CD4-positive, alpha-beta T cell treated with Interleukin-21 for 1 hour (primary cell): Measurements from ENCODE around the gene BCAT1.
A peak's percentile ranks its signal among the peaks of the same experiment; 100 is the strongest.
"Not testable (repeated sequence)": the region's sequence is repeated elsewhere in the genome, so short reads cannot be mapped to it uniquely, and the experiment has no call there.

Source experiments
- DNase-seq: peaks from one replicate; pipeline ENCODE4 v3.0.0-alpha.2; 2020

BCAT1 gene

DNA sequence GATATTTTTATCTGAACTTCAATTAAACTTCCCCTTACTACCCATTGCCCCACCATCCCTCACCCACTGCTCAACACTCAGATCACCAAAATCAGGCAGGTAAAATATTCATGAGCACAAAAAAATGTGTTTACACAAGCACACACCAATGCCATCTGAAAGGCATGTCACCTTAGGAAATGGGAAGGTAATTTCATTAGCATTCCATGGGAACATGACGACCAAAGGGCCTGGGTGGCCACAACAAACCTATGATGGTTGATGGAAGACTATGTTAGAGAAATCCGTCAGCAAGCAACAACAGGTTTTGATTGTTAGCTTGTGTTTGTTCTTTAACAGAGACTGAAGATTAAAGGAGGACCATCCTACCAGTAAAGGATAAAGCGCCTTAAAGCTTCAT, 97.6 kb downstream of the BCAT1 start:
- no peak for DNase-seq

DNA sequence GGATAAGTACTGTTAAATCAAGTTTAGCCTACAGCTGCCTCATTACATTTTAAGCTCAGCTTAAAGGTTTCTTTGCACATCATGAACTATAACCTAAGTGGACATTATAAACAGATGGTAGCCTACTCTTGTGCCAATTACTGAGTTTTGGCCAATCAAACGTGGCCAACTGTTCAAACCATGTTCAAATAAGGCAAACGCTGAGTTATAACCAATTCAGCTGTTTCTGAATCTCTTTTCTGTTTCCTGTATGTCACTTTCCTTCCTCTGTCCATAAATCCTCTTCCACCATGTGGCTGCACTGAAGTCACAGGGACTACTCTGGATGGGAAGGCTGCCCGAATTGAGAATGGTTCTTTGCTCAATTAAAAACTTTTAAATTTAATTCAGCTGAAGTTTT, 98.4 kb downstream of the BCAT1 start:
- DNase-seq, result no peak

DNA sequence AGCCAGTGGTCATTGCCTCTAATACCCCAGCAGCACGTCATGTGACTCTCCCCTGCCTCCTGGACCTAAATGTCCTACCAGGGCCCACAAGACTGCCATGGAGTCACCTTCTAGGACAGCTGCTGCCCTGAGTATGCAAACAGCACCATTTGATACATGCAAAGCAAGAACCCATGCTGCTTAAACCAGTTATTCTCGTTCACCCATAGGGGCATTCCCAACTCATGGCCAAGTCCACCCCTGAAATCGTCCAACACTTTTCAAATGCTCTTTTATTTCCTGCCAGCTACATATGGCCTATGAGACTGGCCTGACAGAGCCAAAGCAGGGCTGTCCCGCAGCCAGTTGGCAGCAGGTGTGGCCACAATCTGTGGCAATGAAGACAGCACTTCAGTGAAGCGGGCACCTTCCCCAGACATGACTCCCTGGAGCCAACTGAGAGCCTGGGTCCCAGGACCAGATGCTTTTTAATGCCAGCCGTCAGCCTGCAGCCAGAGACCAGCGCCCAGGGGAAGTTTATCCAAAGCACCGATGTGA, 99.9 kb downstream of the BCAT1 start:
- no peak for DNase-seq

DNA sequence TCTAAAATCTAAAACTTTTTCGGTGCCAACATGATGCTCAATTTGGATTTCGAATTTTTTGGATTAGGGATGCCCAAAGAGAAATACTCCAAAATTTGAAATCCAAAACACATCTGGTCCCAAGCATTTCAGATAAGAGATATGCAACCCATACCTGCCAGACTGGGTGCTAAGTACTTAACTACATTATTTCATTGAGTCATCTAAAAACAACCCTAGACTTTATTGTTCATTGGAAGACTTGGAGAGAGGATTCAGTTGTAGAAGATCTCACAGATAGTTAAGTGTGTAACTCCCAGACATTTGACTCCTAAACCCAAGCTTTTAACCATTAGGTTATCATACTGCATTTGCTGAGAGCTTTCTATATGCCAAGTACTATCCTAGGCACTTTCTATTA, 102.2 kb downstream of the BCAT1 start:
- DNase-seq, result no peak

DNA sequence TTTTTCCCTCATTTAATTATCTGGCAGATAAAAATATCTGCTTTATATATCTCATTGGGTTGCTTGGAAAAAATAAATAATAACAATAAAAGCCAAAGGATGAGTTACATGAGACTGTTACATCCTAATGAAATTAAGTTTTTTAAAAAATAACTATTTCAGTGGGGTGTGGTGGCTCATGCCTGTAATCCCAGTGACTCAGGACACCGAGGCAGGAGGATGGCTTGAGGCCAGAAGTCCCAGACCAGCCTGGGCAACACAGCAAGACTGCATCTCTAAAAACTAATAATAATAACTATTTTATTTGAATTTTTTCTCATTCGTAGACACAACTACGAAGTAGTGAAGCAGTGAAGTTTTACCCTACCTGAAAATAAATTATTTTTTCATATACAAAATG, 103.3 kb downstream of the BCAT1 start:
- DNase-seq, result no peak

DNA sequence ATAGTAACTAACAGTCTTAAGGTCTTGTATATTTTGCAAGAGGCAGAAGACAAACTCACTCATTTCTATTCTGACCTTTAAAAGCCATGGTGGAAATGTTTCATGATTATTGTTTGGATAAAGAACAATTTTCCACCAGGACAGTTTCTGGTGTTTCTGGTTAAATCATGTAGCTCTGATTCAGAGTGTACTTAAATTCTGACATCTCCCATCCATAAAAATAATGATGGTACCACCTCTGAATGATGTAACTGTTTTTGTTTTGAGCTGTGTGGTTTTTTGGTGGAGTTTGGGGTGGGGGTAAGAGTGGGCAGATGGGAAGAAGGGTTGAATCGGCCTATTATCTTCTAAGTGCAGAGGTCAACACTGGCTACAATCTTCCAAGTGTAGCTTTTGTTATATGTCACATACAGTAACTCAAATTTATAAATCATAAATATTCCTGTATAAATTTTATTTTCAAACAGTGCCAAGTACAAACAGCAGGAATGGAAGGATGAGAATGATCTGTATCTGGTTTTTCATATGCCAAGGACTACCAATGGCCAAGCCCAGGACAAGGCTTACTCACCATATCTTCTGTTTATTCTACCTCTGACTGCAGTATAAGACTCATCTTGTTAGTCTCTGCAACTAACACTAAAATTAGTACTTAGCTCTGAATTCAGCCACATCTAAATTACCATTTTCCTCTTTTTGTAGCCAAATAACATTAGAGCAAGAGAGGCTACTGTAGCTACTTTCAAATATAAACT, 108.7 kb downstream of the BCAT1 start:
- DNase-seq, result no peak

DNA sequence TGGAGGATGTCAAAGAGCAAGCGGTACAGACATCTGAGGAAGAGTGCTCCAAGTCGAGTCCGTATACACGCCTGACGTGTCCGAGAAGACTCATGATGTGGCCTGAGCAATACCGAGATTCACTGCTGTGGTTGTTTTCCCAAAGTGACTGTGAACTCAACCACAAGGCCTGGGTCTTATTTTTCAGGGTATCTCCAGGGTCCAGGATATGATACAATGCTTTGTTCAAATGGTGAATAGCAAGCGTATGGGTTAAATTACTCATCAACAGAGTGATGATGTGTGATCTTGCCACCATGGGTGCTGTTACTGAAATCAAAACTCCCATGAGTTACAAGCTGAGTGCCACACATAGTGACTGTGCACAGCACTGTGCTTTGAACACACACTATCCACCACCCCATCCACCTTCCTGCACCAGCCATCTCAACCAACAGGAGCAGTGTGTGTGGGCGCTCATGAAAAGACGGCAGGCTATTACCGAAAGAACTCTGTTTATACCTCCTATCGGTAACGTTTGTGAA, 109.6 kb downstream of the BCAT1 start:
- DNase-seq, result peak; percentile 19

DNA sequence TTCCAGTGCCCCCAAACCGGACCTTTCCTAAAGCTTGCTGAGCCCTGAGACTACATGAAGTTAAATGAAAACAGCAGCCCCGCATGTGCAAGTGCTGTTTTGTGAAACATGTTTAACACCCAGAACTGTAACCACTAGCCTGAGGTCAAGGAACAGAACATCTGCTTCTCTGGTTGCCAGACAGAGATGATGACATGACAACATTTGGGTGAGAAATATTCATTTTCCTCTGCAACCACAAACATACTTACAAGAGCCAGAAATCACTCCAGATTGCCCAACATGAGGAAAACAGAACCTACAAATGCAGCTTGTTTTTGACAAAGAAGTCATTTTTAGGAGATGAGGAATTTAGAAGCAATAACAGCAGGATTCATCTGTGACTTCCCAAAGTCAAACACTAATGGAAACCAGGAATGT, 110.4 kb downstream of the BCAT1 start:
- peak; percentile 12 for DNase-seq

DNA sequence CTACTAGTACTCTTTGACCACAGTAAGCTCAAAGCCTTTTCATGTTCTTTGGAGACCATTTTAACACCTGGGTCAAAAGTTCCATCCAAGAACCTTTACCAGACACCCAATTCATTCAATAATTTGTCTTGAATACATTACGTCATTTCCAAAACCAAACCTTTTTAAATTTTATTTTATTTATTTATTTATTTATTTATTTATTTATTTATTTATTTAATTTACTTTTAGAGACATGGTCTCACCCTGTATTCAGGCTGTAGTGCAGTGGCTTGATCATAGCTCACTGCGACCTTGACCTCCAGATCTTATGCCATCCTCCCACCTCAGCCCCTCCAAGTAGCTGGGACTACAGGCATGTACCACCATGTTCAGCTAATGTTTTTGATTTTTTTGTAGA, 113.5 kb downstream of the BCAT1 start:
- no peak for DNase-seq

DNA sequence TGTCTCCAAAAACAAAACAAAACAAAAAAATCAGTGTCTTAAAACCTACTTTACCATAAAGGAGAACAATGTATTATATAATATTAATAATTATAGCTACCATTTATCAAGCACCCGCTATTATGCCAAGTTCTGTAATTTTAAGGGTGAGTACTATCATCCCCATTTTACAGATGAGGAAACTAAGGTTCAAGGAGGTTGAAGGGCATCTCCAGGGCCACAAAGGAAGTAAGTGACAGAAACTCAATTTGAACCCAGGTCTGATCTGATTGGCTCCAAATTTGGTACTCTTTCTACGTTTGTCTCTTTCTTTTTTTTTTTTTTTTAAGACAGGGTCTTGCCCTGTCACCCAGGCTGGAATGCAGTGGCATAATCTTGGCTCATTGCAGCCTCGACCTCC, 115.4 kb downstream of the BCAT1 start:
- DNase-seq, result no peak

DNA sequence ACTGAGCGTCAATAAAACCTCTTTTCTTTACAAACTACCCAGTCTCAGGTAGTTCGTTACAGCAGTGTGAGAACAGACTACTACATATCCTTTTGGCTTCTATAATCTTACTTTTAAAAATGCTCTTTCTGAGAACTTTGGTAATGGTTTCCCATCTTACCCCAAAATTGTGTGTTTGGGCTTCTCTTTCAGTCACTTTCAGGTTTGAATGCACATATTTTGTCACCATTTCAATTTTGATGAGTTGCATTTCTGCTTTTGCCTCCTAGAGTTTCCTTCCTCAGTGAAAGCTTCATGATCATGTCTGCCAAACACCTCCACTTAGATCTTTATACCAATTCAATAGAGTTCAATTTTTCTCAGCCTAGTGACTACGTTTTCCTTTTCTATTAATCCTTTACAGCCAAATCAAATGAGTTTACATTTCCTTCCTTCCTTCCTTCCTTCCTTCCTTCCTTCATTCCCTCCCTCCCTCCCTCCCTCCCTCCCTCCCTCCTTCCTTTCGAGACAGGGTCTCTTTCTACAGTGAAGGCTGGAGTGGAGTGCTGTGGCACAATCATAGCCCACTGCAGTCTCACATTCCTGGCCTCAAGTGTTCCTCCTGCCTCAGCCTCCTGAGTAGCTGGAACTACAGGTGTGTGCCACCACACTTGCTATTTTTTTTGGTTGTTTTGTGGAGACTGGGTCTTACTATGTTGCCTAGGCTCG, 124.9 kb downstream of the BCAT1 start:
- DNase-seq, result no peak

DNA sequence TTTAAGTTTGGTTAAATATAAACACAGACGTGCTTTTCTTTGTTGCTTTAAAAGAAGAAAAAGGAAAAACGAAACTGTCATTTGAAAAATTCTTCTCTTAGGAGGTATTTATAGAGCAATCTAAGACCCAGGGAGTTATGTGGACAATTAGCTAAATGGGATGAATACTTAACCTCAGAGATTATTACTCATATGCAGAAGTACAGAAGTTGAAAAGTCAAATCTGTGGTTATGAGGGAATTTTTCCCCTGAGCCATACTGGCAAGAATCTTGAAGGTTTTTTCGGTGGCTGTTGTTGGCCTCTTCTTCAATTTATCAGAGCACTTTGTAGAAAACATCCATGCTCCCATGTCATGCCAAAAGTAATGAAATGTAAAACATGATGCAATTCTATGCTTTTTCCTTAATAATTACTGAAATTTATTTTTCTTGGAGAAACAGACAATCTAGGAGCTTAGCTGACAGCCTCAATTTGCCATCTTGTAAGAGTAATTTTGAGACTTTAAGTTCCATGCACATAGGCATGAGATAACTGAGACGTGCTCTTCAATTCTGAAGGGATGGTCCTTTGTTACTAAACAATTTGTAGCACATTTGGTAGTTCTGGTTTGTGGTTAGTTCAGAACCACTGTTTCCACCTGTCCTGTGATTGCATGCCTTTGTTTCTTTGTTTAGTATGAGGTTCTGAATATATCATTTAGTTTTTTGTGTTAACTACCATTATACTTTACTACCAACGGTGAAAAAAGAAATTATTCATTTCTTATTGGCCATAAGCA, 126.6 kb downstream of the BCAT1 start:
- no peak for DNase-seq

DNA sequence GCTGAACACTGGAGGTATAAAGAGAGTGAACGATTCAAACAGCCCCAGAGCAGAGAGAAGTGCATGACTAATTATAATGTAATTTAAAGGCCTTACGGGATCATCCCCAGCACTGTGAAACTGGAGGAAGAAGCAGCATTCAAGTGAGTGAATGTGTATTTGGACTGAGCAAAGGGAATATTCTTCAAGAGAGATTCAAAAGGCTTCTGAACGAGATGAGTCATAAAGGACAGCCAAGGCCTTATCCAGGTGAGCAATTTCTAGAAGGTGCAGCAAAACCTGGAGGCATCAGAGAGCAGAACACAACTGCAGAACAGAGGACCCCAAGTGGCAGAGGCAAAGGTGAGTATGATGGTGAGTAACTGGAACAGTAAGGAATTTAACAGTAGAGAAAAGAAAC, 127.2 kb downstream of the BCAT1 start:
- no peak for DNase-seq

DNA sequence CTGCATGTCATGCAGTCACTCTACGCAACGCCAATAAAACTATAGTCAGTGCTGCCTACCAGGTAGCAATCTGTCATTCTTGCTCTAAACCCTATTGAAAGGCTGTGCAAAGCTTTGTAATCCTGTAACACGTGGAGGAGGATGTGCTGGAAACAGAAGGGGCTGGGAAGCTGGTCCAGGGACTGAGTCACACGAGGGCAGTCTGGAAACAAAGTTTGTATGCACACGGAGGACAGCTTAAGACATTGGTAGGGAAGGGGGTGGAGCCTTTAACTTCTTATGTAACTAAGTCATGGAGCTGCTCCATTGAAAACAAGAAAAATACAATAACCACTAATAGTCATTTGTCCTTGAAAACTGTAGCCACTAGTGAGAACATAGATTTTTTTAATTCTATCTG, 128.0 kb downstream of the BCAT1 start:
- no peak for DNase-seq

DNA sequence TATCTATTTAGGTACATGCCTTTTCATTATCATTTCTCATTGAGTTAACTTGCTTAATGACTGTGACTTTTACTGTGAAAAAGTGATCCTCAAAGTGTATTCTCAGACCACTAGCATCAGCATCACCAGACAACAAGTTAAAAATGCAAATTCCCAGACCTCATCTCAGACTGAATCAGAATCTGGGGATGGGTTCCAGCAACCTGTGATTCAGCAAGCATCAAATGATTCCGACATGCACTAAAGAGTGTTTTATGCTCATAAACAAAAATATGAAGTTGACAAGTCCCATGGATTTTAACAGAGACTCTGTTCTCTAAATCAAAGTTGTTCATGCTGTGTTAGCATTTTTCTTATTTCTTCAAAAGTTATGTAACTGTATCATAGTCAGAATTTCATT, 130.6 kb downstream of the BCAT1 start:
- DNase-seq, result no peak

DNA sequence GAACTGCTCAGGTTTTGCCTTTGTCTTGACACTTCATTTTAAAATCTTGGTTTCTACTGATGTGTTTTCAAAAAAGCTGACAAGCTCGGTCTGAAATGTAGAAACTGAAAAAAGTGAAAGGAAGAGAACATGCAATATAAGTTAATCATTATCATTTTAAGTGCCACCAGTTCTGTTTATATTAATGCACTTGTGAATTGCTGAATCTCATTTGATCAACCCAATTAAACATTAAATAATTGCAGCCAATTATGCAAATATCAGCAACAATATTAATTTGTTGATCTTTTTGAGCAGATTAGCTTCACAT, 133.8 kb downstream of the BCAT1 start:
- DNase-seq, result no peak

DNA sequence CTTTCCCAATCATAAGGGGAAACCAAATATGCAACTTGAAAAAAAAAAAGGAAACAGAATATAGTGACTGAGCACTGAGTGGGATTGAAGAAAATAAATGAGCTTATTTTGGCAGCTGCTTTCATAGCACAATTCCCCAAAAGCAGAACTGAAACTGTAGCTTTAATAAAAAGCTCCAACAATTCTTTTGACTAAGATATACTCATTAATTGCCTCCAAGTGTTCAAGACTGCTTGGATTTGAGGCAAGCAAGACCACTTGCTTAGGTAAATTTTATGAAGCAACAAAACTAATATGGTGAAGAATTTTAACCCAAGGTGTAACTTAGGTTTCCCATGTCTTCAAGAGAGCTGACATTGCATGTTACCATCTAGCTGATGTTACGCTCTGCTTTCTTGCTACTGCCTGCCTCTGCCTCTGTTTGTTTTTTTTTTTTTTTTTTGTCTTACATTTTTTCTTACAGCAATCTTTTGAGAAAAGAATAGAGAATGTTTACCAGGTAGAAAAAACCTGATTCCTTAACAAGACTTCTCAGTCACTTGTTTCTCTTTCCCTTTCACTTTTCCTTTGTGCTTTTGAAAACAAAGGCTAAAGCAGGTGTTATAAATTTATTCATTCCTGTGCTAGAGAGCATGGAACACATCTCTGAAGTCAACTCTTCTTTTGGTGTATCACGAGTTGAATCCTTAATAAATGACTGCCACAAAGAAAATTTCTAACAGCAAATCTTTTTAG, 134.4 kb downstream of the BCAT1 start:
- DNase-seq, result peak; percentile 18

DNA sequence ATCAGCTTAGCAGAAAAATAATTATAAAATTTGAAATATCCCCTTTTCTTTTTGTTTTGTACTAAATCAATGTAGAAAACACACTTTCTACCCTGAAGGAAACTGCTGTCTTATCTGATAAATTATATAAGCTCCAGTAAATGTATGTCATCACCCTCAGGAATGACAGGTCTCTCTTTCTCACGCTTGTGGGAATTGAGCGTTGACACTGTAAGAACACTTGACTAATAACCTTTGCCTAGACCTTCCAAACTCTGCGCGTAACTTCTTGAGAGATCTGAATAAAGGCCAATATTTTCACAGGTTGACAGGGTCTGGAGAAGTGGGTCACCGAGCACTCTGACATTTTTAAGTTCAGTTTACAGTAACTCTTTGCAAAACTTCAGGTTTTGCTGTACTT, 138.5 kb downstream of the BCAT1 start:
- no peak for DNase-seq

DNA sequence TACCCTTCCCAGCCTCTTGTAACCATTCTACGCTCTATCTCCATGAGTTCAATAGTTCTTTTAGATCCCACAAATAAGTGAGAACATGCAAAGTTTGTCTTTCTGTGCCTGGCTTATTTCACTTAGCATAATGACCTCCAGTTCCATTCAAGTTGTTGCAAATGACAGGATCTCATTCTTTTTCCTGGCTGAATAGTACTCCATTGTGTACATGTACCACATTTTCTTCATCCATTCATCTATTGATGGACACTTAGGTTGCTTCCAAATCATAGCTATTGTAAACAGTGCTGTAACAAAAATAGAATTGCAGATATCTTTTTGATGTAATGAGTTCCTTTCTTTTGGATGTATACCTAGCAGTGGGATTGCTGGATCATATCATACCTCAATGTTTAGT, 139.6 kb downstream of the BCAT1 start:
- DNase-seq, result not testable (repeated sequence)

DNA sequence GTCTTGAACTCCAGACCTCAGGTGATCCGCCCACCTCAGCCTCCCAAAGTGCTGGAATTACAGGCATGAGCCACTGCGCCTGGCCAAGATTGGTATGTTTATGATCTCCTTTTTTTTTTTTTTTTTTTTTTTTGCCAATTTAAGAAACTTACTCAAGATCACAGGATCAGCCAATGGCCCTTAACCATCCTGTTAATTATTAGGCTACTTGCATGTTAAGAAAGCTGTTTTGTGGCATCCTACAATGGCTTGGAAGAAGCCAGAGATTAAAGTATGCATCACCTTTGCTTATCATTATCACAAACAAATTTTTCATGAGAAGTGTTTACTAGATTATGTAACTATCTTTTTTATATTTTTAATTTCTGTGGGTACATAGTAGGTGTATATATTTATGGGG, 140.2 kb downstream of the BCAT1 start:
- no peak for DNase-seq

DNA sequence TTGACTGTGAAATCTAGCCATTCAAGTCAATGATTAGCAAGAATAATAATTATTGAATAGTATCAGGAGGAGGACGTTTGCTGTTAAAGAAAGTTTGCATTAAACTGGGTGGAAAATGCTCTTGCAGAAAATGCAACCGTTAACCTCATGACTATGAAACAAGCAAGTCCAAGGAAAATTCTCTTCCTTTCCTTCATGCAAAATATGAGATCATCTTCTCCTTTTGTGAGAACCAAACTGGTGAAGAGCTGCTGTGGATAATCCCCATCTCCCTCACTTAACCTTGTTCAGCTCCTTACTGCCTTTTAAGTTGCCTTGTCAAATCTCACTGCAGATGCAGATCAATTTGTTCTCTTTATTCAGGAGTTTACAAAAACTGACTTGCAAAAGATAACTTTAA, 142.5 kb downstream of the BCAT1 start:
- DNase-seq, result no peak

DNA sequence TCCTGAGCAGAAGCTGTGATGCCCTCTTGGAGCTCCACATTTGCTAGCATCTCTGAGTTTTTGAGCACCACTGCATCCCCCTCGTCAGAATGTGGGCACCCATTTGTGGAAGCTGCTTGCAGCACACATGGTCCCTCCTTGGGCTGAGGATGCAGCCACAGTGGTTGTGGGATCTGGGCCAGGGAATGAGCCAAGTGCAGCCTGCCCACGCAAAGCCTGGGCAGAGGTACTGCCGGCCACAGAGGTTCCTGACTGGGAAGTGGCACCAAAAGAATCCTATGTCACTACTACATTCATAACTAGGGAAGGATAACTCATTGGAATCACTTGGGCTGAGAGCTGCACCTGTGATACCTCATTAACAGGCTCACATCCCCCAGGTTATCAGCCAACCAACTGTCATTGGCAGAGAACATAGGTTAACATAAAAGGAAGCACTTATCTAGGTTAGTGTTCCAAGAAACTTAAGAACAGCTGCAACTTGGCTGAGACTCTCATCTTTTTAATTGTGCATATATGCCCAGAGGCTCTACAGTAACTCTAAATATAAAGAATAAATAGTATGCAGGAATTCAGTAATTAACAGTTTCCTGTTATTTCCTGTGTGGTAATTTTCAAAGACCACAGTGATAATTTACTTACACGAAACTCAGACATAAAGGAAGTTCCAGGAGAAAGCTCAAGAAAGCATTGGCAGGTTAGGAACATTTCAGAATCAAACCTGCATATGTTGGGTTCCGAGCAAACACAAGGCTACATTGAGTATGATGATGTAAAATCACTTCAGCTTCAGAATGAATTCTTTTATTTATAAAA, 145.3 kb downstream of the BCAT1 start:
- no peak for DNase-seq
